Right cardiac atrium (tissue), 5 donors: ENCODE results near the gene COX6B2. TPM values are rescaled to one million over a fixed set of nuclear protein-coding genes. Genes with fewer than 3 reads are reported as not detected.

Experiments
- ATAC-seq, 2 donors: fragments of 200-7000 bp; cut with Tn5 transposase; one replicate each; pipeline versions ENCODE4 v1.8.0 to v1.9.1; 2020; ENCODE audit warnings: moderate library complexity in 2 of 2, mild to moderate bottlenecking in 1 of 2
- DNase-seq, 3 donors: peaks; one replicate each; pipeline ENCODE4 v3.0.0-alpha.2; 2020
- H3K27ac ChIP-seq: one replicate; pipeline ENCODE4 v1.5.1; 2013; ENCODE audit warnings: mild to moderate bottlenecking, low read length, control low read depth, moderate library complexity
- H3K27me3 ChIP-seq: one replicate; pipeline ENCODE4 v1.6.1; 2013; ENCODE audit not compliant: control insufficient read depth, insufficient read depth
- H3K4me1 ChIP-seq: one replicate; pipeline ENCODE4 v1.6.1; 2013; ENCODE audit warnings: low read length; ENCODE audit not compliant: control insufficient read depth, insufficient read depth
- H3K4me3 ChIP-seq: one replicate; pipeline ENCODE4 v1.5.1; 2013; ENCODE audit warnings: low read length, control low read depth
- H3K9me3 ChIP-seq: one replicate; pipeline ENCODE4 v1.6.1; 2013; ENCODE audit warnings: low read length; ENCODE audit not compliant: control insufficient read depth
- WGBS: extraction: QIAGEN DNeasy Blood & Tissue Kit; methylation state at CpG from one replicate; pipeline ENCODE4 v1.1.7; 2013; 5-methylcytosine and 5-hydroxymethylcytosine counted together
- intact Hi-C, 4 donors: fragments of 100-400 bp; cut with DNase I; formaldehyde crosslinking; loops; one replicate each; pipeline versions ENCODE4 v1.11.0 to v1.14.0; 2022 to 2023
- polyA plus RNA-seq: library from polyadenylated mRNA; stranded (reverse); fragments of 200-250 nt; gene quantifications from one replicate; pipeline ENCODE4 v1.2.3, GENCODE V29; 2013
- total RNA-seq, 4 donors: library from RNA; stranded (reverse); fragmentation: NEBNext Ultra II Directional; extraction: Animal tissue kit (Norgen Biotek cat#: 25700); gene quantifications; one replicate each; pipeline ENCODE4 v1.2.1, GENCODE V29; 2021
- donor health status: healthy with polysubstance abuse.
- donor health status: DM: no; HTN: yes; CAD: no.
- donor health status: DM: no; HTN: no; CAD: no.
- donor health status: DM: no; HTN: yes; CAD: no; lungs with severe emphysema.
- donor health status: DM: yes; HTN: yes; CAD: no.

COX6B2 gene
- total and polyA plus RNA-seq, 5 donors: not detected

DNA sequence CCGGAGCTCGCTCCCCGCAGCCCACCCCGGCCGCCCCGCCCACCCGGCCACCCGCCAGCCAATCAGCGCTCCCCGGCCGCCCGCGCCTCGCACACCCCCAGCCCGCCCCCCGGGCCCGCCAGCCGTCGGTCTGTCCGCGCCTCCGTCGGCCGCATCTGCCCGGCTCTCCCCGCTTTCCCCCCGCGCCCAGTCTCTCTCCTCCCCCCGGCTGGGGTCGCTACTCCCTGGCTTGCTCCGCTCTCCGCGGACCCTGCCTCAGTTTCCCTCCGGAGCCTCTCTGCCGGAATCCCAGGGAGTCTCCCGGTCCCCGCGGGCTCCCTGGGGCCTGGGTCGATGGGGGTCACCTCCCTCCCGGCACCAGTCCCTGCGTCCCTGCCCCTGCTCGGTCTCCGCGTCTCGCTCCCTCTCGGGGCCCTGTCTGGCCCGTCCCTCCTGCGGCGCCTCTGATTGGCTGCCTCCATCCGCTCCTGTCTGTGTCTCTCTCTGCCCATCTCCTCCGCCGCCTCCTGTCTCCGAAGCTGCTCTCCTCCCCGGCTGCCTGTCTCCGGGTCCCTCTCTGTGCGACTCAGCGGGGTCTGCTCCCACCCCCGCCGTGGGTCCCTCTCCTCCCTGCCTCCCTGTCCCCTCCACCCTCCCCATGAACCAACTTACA, 15.3 kb upstream of the COX6B2 start:
- Histone ChIP-seq H3K4me3 (peak overlapping the region; percentile 51), H3K27me3 (no peaks in the 10 kb centered on the region), H3K27ac (no peak overlapping the region), H3K4me1 (no peaks in the 10 kb centered on the region), H3K9me3 (no peaks in the 10 kb centered on the region)
- intact Hi-C loops: loop anchor here in 1 of 4 donors (10.0 kb wide), 1 partner anchor 65 kb away; no protein-coding TSS in a partner anchor
- 1% methylated on average over 59 of the region's 59 CpGs for WGBS
- peak in 1 of 2 donors; percentile 36 for ATAC-seq
- no peak for DNase-seq

DNA sequence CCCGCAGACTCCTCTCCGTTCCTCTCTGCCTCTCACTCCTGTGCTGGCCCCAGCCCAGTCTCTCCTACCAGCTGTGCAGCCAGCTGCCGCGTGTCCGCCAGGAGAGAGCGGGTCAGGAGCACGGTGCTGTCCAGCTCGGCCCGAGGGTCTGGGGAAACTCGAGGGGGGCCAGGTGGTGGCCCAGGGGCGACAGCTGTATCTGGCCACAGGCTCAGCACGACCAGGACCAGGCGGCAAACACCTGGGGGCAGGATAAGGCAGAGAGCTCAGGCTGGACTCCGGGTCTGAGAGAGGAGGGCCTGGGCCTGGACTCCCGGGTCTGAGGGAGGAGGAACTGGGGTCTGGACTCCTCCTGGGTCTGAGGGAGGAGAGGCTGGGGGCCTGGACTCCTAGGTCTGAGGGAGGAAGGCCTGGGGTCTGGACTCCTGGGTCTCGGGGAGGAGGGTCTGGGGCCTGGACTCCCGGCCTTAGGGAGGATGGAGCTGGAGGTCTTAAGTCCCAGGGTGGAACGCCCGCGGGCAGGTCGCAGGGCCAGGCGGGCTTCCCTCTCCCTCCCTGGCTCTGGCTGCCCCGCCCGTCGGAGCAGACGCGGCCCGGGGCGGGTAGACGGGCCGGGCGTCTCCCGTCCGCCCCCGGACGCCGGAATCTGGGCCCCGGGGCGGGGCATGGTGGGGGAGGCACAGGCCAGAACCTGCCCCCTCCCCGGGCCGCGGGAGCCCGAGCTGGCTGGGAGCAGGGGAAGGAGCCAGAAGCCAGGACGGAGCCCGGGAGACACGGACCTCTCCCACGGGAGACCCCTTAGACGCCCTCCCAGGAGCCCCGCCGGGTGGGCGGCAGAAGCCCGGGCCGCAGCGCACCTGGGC, 14.4 kb upstream of the COX6B2 start:
- no peaks in the 10 kb centered on the region for H3K9me3 ChIP-seq
- ATAC-seq (peak in 1 of 2 donors; percentile 69), DNase-seq (peak in 2 of 3 donors; percentile 42 to 79)
- no peaks in the 10 kb centered on the region for H3K27me3 ChIP-seq
- H3K27ac ChIP-seq: no peak overlapping the region
- no peaks in the 10 kb centered on the region for H3K4me1 ChIP-seq
- H3K4me3 ChIP-seq: peak overlapping the region; percentile 51
- 12% methylated on average over 54 of the region's 54 CpGs for WGBS
- intact Hi-C loops: no loop called here

DNA sequence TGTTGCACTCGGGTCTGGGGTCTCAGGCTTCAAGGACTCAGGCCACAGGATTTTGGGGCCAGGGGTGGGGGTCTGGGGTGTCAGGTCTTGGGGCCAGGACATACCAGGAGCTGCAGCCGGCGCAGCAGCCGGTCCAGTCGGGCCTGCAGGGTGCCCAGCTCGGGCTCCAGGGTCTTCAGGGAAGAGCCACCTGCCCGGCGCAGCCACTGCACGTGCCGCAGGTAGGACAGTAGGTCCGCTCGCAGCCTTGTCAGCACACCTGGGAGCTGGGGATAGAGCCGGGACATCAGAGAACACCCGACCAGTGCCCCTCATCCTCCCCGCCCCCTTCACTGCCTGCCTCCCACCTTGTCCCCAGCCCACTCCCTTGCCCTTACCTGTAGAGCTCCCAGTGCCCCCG, 13.6 kb upstream of the COX6B2 start:
- H3K4me3 ChIP-seq: no peak overlapping the region
- ATAC-seq (no peak), DNase-seq (no peak)
- no peaks in the 10 kb centered on the region for H3K27me3 ChIP-seq
- intact Hi-C loops: no loop called here
- H3K27ac ChIP-seq: no peak overlapping the region
- WGBS: 88% methylated on average over 16 of the region's 16 CpGs
- no peaks in the 10 kb centered on the region for H3K4me1 ChIP-seq
- H3K9me3 ChIP-seq: no peaks in the 10 kb centered on the region

DNA sequence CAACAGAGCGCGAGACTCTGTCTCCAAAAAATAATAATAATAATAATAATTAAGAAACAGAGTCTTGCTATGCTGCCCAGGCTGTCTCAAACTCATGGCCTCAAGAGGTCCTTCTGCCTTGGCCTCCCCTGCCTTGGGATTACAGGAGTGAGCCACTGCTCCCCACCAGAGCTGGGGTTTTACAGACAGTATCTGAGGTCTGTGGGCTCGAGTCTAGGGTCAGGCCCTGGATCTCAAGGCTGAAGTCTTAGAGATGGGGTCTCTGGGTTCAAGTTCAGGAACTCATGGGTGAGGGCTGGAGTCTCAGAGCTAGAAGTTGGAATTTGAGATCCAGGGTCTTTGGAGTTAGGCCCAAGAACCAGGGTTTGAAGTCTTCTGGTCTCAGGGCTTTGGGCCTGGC, 12.3 kb upstream of the COX6B2 start:
- intact Hi-C loops: no loop called here
- H3K9me3 ChIP-seq: no peaks in the 10 kb centered on the region
- no peaks in the 10 kb centered on the region for H3K4me1 ChIP-seq
- 71% methylated on average over 3 of the region's 3 CpGs for WGBS
- DNase-seq (no peak), ATAC-seq (no peak)
- no peaks in the 10 kb centered on the region for H3K27me3 ChIP-seq
- no peak overlapping the region for H3K4me3 ChIP-seq
- H3K27ac ChIP-seq: no peak overlapping the region

DNA sequence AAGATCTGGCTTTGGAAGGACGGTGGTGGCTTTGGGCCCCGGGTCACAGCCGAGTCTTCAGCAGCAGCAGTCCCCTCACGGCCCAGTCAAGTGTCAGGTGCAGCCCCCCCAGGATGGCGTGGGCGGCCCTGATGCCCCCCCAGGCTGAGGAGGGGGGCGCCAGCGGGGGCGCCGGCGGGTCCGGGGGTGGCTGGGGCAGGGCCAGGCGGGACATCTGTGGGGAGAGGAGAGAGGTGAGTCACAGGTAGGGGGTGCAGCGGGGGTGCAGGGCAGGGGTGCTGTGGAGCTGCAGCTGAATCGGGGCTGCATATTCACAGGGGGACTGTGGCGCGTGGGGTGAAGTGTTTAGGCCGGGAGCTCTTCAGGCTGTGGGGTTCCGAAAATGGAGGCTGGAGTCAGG, 11.4 kb upstream of the COX6B2 start:
- no peak overlapping the region for H3K4me3 ChIP-seq
- H3K27ac ChIP-seq: no peak overlapping the region
- no peaks in the 10 kb centered on the region for H3K4me1 ChIP-seq
- DNase-seq (no peak), ATAC-seq (no peak)
- intact Hi-C loops: no loop called here
- 72% methylated on average over 19 of the region's 19 CpGs for WGBS
- no peaks in the 10 kb centered on the region for H3K27me3 ChIP-seq
- no peaks in the 10 kb centered on the region for H3K9me3 ChIP-seq

DNA sequence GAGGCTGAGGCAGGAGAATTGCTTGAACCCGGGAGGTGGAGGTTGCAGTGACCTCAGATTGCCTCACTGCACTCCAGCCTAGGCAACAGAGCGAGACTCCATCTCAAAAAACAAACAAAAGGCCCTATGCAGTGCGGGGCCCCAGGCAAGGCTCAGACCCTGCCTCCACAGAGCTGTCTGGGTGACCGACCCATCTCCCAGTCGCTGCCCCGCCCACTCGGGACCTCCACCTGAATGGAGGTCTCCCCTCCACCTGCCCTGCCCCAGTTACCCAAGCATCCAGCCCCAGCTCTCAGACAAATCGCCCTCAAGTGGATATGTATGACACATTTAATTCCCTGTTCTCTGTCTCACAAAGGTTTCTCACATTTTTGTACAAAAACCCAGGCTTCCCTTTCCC, 10.7 kb upstream of the COX6B2 start:
- 89% methylated on average over 8 of the region's 8 CpGs for WGBS
- no peaks in the 10 kb centered on the region for H3K4me1 ChIP-seq
- no peak overlapping the region for H3K4me3 ChIP-seq
- DNase-seq (no peak), ATAC-seq (no peak)
- H3K27ac ChIP-seq: no peak overlapping the region
- intact Hi-C loops: no loop called here
- no peaks in the 10 kb centered on the region for H3K9me3 ChIP-seq
- H3K27me3 ChIP-seq: no peaks in the 10 kb centered on the region

DNA sequence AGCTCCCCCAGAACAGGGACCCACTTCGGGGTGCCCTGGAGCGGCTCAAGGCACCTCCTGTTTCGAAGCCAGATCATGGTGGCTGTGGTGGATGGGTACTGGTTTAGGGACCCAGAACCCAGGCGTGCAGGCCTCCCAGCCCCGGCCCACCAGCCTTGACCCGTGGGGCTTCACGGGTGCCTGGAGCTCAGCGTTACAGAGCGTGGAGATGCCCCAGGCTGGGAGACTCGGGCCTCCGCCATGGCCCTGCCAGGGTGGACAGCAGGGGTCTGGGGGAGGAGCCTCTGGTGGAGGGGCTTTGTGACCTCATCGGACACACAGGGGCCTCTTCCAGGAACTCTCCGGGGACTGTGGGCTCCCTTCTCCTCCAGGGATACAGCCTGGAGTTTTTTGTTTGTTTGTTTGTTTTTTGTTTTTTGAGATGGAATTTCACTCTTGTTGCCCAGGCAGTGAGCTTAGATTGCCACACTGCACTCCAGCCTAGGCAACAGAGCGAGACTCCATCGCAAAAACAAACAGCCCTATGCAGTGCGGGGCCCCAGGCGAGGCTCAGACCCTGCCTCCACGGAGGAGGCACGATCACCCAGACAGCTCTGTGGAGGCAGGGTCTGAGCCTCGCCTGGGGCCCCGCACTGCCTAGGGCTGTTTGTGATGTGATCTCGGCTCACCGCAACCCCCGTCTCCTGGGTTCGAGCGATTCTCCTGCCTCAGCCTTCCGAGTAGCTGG, 8.6 kb upstream of the COX6B2 start, which contains the start of gene GARIN5B:
Gene GARIN5B, minus strand, starts transcription at position 271 of the 727 bp plus-strand sequence. Its CDS starts 194 bp downstream, at position 77.
- ATAC-seq: no peak
- intact Hi-C loops: no loop called here
- Histone ChIP-seq H3K9me3 (no peaks in the 10 kb centered on the region), H3K4me3 (no peak within 1 kb of the TSS), H3K4me1 (no peaks in the 10 kb centered on the region), H3K27me3 (no peaks in the 10 kb centered on the region), H3K27ac (no peak within 1 kb of the TSS)
- DNase-seq: no peak
- WGBS: 78% methylated on average over 27 of the region's 27 CpGs

DNA sequence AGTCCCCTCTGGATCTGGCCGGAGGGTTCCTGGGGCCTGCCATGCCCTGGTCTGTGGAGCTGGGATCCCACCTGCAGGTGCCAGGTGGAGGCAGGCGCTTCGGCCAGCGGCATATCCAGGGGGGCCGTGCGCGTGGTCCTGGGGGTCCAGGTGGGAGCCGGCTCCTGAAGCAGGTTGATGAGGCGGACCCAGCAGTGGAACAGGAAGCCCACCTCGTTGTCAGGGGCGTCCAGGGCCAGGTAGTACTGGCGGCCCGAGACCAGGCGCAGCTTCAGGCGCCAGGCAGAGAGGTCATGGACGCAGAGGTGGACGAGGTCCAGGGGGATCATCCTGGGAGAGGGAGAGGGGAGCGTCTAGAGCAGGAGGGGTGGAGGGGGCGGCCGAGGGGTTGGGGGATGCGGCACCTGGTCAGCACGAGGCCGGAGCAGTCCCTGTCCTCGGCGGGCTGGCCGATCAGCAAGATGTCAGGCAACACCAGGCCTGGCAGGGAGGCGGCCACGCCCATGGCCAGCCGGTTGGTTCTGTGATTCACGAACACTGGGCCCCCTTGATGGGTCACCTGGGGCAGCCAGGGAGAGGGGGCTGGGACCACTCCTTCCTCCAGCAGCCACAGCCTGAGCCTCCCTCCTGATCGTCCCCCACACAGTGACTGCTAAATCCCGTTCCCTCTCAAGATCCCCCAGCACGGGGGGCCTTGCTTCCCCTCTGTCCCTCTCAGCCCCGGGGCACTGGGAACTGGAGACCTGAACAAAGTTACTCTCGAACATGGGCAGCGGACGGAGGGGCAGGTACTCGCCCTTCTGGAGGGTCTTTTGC, 7.9 kb upstream of the COX6B2 start:
- DNase-seq (no peak), ATAC-seq (no peak)
- no peaks in the 10 kb centered on the region for H3K4me1 ChIP-seq
- intact Hi-C loops: no loop called here
- WGBS: 71% methylated on average over 38 of the region's 38 CpGs
- no peaks in the 10 kb centered on the region for H3K9me3 ChIP-seq
- H3K4me3 ChIP-seq: no peak overlapping the region
- H3K27me3 ChIP-seq: no peaks in the 10 kb centered on the region
- H3K27ac ChIP-seq: no peak overlapping the region

DNA sequence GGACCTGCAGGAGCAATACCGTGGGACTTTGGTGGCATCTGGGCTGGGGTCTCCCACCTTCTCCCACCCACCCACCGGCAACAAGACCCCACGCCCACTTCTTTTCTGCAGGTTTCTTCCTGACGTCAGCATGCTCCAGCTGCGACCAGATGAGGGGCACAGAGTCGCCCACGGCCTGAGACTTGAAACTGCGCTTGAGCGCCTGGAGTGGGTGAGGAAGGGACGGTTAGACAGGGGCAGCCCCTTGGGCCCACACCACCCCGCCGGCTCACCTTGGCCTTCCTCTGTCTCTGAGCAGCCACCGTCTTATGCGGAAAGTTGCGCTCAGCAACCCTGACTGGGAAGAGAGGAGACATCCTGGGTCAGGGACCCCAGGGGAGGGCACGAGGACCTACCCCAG, 6.4 kb upstream of the COX6B2 start:
- H3K4me1 ChIP-seq: no peaks in the 10 kb centered on the region
- H3K4me3 ChIP-seq: no peak overlapping the region
- H3K27me3 ChIP-seq: no peaks in the 10 kb centered on the region
- ATAC-seq: no peak
- DNase-seq: no peak
- H3K27ac ChIP-seq: no peak overlapping the region
- 90% methylated on average over 16 of the region's 16 CpGs for WGBS
- intact Hi-C loops: no loop called here
- no peaks in the 10 kb centered on the region for H3K9me3 ChIP-seq
